Endothelial cell of umbilical vein (primary cell): ENCODE measurements around the gene MTF1.

Source experiments
- CTCF ChIP-seq, 2 donors: IDR thresholded peaks; 1 replicate in 1 of 2; 2 replicates in 1 of 2; pipeline ENCODE4 v1.5.1; 2011; ENCODE audit warnings: low read length in 2 of 2, mild to moderate bottlenecking in 2 of 2, moderate library complexity in 2 of 2, control low read depth in 1 of 2, inconsistent platforms in 1 of 2, low read depth in 1 of 2; ENCODE audit not compliant: insufficient read depth in 1 of 2; ENCODE audit errors: extremely low read depth in 1 of 2
- EZH2 ChIP-seq: IDR thresholded peaks from 2 replicates; pipeline ENCODE4 v1.6.1; 2012; ENCODE audit warnings: borderline replicate concordance, low read depth, mild to moderate bottlenecking, moderate library complexity, low read length, inconsistent platforms; ENCODE audit not compliant: severe bottlenecking
- FOS ChIP-seq: IDR thresholded peaks from 2 replicates; pipeline ENCODE4 v1.6.1; 2011; ENCODE audit warnings: mild to moderate bottlenecking, low read length, moderate library complexity, borderline replicate concordance; ENCODE audit not compliant: insufficient read depth
- GATA2 ChIP-seq: IDR thresholded peaks from 2 replicates; pipeline ENCODE4 v1.7.0; 2011; ENCODE audit warnings: low read depth, mild to moderate bottlenecking, moderate library complexity, mixed read lengths, low read length; ENCODE audit not compliant: insufficient read length, insufficient read depth
- JUN ChIP-seq: IDR thresholded peaks from 2 replicates; pipeline ENCODE4 v1.6.1; 2011; ENCODE audit warnings: borderline replicate concordance, low read depth; ENCODE audit not compliant: insufficient read length, insufficient read depth
- MAX ChIP-seq: IDR thresholded peaks from 2 replicates; pipeline ENCODE4 v1.6.1; 2011; ENCODE audit not compliant: insufficient read depth, insufficient read length
- MYC ChIP-seq: IDR thresholded peaks from one replicate; pipeline ENCODE4 v1.6.1; 2011; ENCODE audit warnings: mild to moderate bottlenecking, low read depth, low read length
- POLR2A ChIP-seq: IDR thresholded peaks from 2 replicates; pipeline ENCODE4 v1.6.1; 2012; ENCODE audit warnings: low read depth, mild to moderate bottlenecking, control low read depth, low read length
- POLR2AphosphoS5 ChIP-seq: IDR thresholded peaks from 2 replicates; pipeline ENCODE4 v1.6.1; 2012; ENCODE audit warnings: low read depth, mild to moderate bottlenecking, control low read depth, low read length, moderate library complexity; ENCODE audit not compliant: insufficient read depth

- TF ChIP-seq MAX = no peak
- TF ChIP-seq CTCF (IDR thresholded peaks at IDR 0.05; ENCODE audit: extremely low read depth in 1 of 2, insufficient read depth in 1 of 2, low read depth in 1 of 2, low read length in 2 of 2) = no peak
- no peak for TF ChIP-seq POLR2AphosphoS5
- TF ChIP-seq MYC = no peak
- no peak for TF ChIP-seq POLR2A
- no peak for TF ChIP-seq EZH2
- TF ChIP-seq FOS = no peak
- TF ChIP-seq JUN = no peak
- no peak for TF ChIP-seq GATA2
Measured at GRCh38 chr1:37845049-37845646, 14.2 kb downstream of the MTF1 start.
